Endothelial cell of umbilical vein (primary cell): ENCODE results near the gene PRDM11. TPM values are rescaled to one million over a fixed set of nuclear protein-coding genes. Genes with fewer than 3 reads are reported as not detected.

ENCODE experiments used
- BruUV-seq: library from RNA; stranded (reverse); fragments of 400-500 nt; replicated peaks from 2 replicates; lab custom pipeline; 2021; lab: Mats Ljungman, UMichigan
- CTCF ChIA-PET: fragments of 300-600, 350-600 bp; sonication (Branson Sonifier 250); formaldehyde crosslinking; loops from one replicate; lab custom pipeline; 2021; ENCODE audit warnings: antibody characterized with exemption, inconsistent platforms; lab: Charles Lee
- POLR2A ChIA-PET: fragments of 300-600, 350-600 bp; sonication (Branson Sonifier 250); formaldehyde crosslinking; loops from one replicate; lab custom pipeline; 2021; ENCODE audit warnings: antibody characterized with exemption, inconsistent platforms; lab: Charles Lee
- DNase-seq: peaks from one replicate; pipeline ENCODE4 v3.0.0-alpha.2; 2011; ENCODE audit warnings: low read depth, low spot score
- FAIRE-seq: peaks from 2 replicates; lab custom pipeline; 2011; peaks lifted over from hg19 to GRCh38; lab: Jason Lieb, UNC
- H2AFZ ChIP-seq: 2 replicates; pipeline ENCODE4 v1.6.0; 2012; ENCODE audit warnings: low read depth, low read length, control low read depth, inconsistent platforms
- H3K27ac ChIP-seq: 2 replicates; pipeline ENCODE4 v1.5.1; 2011; ENCODE audit warnings: low read depth, mild to moderate bottlenecking, control low read depth, low read length, moderate library complexity; ENCODE audit not compliant: insufficient read depth
- H3K27me3 ChIP-seq, 2 experiments: 2 replicates each; pipeline versions ENCODE4 v1.6.0 to v1.6.1; 2011; ENCODE audit warnings: low read length in 2 of 2, mixed read lengths in 1 of 2; ENCODE audit not compliant: control insufficient read depth in 2 of 2, insufficient read depth in 2 of 2
- H3K36me3 ChIP-seq, 2 experiments: 2 replicates in 1 of 2; 3 replicates in 1 of 2; pipeline ENCODE4 v1.5.1; 2011; ENCODE audit warnings: low read length in 2 of 2, mild to moderate bottlenecking in 1 of 2, moderate library complexity in 1 of 2; ENCODE audit not compliant: control insufficient read depth in 2 of 2, insufficient read depth in 2 of 2; ENCODE audit errors: extremely low read depth in 1 of 2
- H3K4me1 ChIP-seq: 3 replicates; pipeline ENCODE4 v1.5.1; 2011; ENCODE audit warnings: mild to moderate bottlenecking, low read length; ENCODE audit not compliant: control insufficient read depth, insufficient read depth; ENCODE audit errors: extremely low read depth
- H3K4me2 ChIP-seq: 2 replicates; pipeline ENCODE4 v1.6.1; 2011; ENCODE audit warnings: low read length, control low read depth, mixed read lengths; ENCODE audit not compliant: insufficient read depth
- H3K4me3 ChIP-seq, 3 experiments: fragments of 200-600 bp in 1 of 3; sonication (generic), shearing (Covaris generic) in 1 of 3; replicated peaks in 1 of 3; 2 replicates each; pipeline ENCODE4 v1.5.1; 2011 to 2016; ENCODE audit warnings: control low read depth in 3 of 3, low read length in 3 of 3, mild to moderate bottlenecking in 2 of 3, inconsistent platforms in 1 of 3, low read depth in 1 of 3, moderate library complexity in 1 of 3; ENCODE audit not compliant: insufficient read depth in 1 of 3
- H3K79me2 ChIP-seq: 2 replicates; pipeline ENCODE4 v1.6.0; 2012; ENCODE audit warnings: low read length, inconsistent platforms; ENCODE audit not compliant: control insufficient read depth, insufficient read depth
- H3K9ac ChIP-seq: replicated peaks from 2 replicates; pipeline ENCODE3; 2011; ENCODE audit warnings: low read length, control low read depth; ENCODE audit not compliant: insufficient read depth; ENCODE audit errors: extremely low read depth
- H3K9me1 ChIP-seq: replicated peaks from 3 replicates; pipeline ENCODE4 v1.6.0; 2011; ENCODE audit warnings: mild to moderate bottlenecking, low read length; ENCODE audit not compliant: control insufficient read depth, insufficient read depth; ENCODE audit errors: extremely low read depth
- H3K9me3 ChIP-seq: replicated peaks from 2 replicates; pipeline ENCODE4 v1.5.1; 2012; ENCODE audit warnings: low read length, inconsistent platforms; ENCODE audit not compliant: control insufficient read depth, insufficient read depth
- H4K20me1 ChIP-seq: replicated peaks from 2 replicates; pipeline ENCODE3; 2011; ENCODE audit warnings: mild to moderate bottlenecking, low read length; ENCODE audit not compliant: control insufficient read depth, insufficient read depth; ENCODE audit errors: extremely low read depth
- EZH2 ChIP-seq: IDR thresholded peaks from 2 replicates; pipeline ENCODE4 v1.6.1; 2012; ENCODE audit warnings: borderline replicate concordance, low read depth, mild to moderate bottlenecking, moderate library complexity, low read length, inconsistent platforms; ENCODE audit not compliant: severe bottlenecking
- FOS ChIP-seq: IDR thresholded peaks from 2 replicates; pipeline ENCODE4 v1.6.1; 2011; ENCODE audit warnings: mild to moderate bottlenecking, low read length, moderate library complexity, borderline replicate concordance; ENCODE audit not compliant: insufficient read depth
- GATA2 ChIP-seq: IDR thresholded peaks from 2 replicates; pipeline ENCODE4 v1.7.0; 2011; ENCODE audit warnings: low read depth, mild to moderate bottlenecking, moderate library complexity, mixed read lengths, low read length; ENCODE audit not compliant: insufficient read length, insufficient read depth
- JUN ChIP-seq: IDR thresholded peaks from 2 replicates; pipeline ENCODE4 v1.6.1; 2011; ENCODE audit warnings: borderline replicate concordance, low read depth; ENCODE audit not compliant: insufficient read length, insufficient read depth
- MYC ChIP-seq: IDR thresholded peaks from one replicate; pipeline ENCODE4 v1.6.1; 2011; ENCODE audit warnings: mild to moderate bottlenecking, low read depth, low read length
- POLR2A ChIP-seq: IDR thresholded peaks from 2 replicates; pipeline ENCODE4 v1.6.1; 2012; ENCODE audit warnings: low read depth, mild to moderate bottlenecking, control low read depth, low read length
- POLR2AphosphoS5 ChIP-seq: IDR thresholded peaks from 2 replicates; pipeline ENCODE4 v1.6.1; 2012; ENCODE audit warnings: low read depth, mild to moderate bottlenecking, control low read depth, low read length, moderate library complexity; ENCODE audit not compliant: insufficient read depth
- dilution Hi-C: fragments of 300-500 bp; cut with MboI; formaldehyde crosslinking; loops from one replicate; pipeline ENCODE4 v1.15.0; 2019; ENCODE audit warnings: low sequenced_read_pairs; ENCODE audit not compliant: extremely low pct_ligation_motif_present
- intact Hi-C: fragments of 100-400 bp; cut with micrococcal nuclease; formaldehyde crosslinking; loops from one replicate; pipeline ENCODE4 v1.10.0; 2022
- polyA plus RNA-seq, 4 experiments: library from polyadenylated mRNA; depleted of rRNA in 3 of 4; stranded (reverse) in 3 of 4; unstranded in 1 of 4; fragments of >200 nt; gene quantifications; 2 replicates each; pipeline versions ENCODE4 v1.2.1 to v1.2.3, GENCODE V29; 2011 to 2012; ENCODE audit warnings: missing spikeins in 1 of 4
- total RNA-seq: library from RNA; stranded (reverse); gene quantifications from 2 replicates; pipeline ENCODE4 v1.2.3, GENCODE V29; 2021
- TF ChIP-seq, protein P1 (sequence below): IDR thresholded peaks from 2 replicates; pipeline ENCODE4 v1.6.1; 2011; ENCODE audit not compliant: insufficient read depth, insufficient read length
- TF ChIP-seq, protein P2 (sequence below), 2 donors: IDR thresholded peaks; 1 replicate in 1 of 2; 2 replicates in 1 of 2; pipeline ENCODE4 v1.5.1; 2011; ENCODE audit warnings: low read length in 2 of 2, mild to moderate bottlenecking in 2 of 2, moderate library complexity in 2 of 2, control low read depth in 1 of 2, inconsistent platforms in 1 of 2, low read depth in 1 of 2; ENCODE audit not compliant: insufficient read depth in 1 of 2; ENCODE audit errors: extremely low read depth in 1 of 2

The PRDM11 gene
- total and polyA plus RNA-seq, 2 donors (not counting 3 experiments of a cell fraction or from before 2014, with no cell fraction given), result 6.9 to 14.1 TPM

GRCh38 chr11:45233804-45234170, 87.3 kb downstream of the PRDM11 start:
- ChIA-PET POLR2A (interaction anchor here (1.1 kb wide), 1 partner anchor 10 kb away, joined by 3 read pairs; no protein-coding TSS in a partner anchor), CTCF (interaction anchor here (0.7 to 3.1 kb wide), 25 partner anchors 9 to 538 kb away, joined by 3 to 35 read pairs (median 3); no protein-coding TSS in a partner anchor)
- Histone ChIP-seq H3K9ac (no peak overlapping the region), H3K27me3 (peaks cover 4 to 12% of the 10 kb centered on the region in 2 experiments), H2AFZ (no peak overlapping the region), H3K9me3 (no peaks in the 10 kb centered on the region), H3K27ac (no peak overlapping the region), H4K20me1 (no peaks in the 10 kb centered on the region), H3K4me2 (no peak overlapping the region), H3K79me2 (no peaks in the 10 kb centered on the region), H3K4me3 (no peak overlapping the region), H3K4me1 (no peaks in the 10 kb centered on the region), H3K9me1 (no peaks in the 10 kb centered on the region), H3K36me3 (no peaks in the 10 kb centered on the region)
- BruUV-seq, result no TSS peak
- FAIRE-seq (no peak), DNase-seq (no peak)
- dilution Hi-C loops (no loop called here), intact Hi-C loops (loop anchor here (2.0 kb wide), 1 partner anchor 123 kb away; no protein-coding TSS in a partner anchor)
- TF ChIP-seq FOS (no peak), MYC (no peak), GATA2 (no peak), POLR2A (no peak), POLR2AphosphoS5 (no peak), JUN (no peak), EZH2 (no peak)
- TF ChIP-seq, protein P1, sequence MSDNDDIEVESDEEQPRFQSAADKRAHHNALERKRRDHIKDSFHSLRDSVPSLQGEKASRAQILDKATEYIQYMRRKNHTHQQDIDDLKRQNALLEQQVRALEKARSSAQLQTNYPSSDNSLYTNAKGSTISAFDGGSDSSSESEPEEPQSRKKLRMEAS, result no peak
- TF ChIP-seq, protein P2, sequence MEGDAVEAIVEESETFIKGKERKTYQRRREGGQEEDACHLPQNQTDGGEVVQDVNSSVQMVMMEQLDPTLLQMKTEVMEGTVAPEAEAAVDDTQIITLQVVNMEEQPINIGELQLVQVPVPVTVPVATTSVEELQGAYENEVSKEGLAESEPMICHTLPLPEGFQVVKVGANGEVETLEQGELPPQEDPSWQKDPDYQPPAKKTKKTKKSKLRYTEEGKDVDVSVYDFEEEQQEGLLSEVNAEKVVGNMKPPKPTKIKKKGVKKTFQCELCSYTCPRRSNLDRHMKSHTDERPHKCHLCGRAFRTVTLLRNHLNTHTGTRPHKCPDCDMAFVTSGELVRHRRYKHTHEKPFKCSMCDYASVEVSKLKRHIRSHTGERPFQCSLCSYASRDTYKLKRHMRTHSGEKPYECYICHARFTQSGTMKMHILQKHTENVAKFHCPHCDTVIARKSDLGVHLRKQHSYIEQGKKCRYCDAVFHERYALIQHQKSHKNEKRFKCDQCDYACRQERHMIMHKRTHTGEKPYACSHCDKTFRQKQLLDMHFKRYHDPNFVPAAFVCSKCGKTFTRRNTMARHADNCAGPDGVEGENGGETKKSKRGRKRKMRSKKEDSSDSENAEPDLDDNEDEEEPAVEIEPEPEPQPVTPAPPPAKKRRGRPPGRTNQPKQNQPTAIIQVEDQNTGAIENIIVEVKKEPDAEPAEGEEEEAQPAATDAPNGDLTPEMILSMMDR (IDR thresholded peaks at IDR 0.05; ENCODE audit: extremely low read depth in 1 of 2, insufficient read depth in 1 of 2, low read depth in 1 of 2, low read length in 2 of 2), result no peak
